GM18858 (cell line): ENCODE data around the gene BORCS8.
"Not testable (repeated sequence)": the region's sequence is repeated elsewhere in the genome, so short reads cannot be mapped to it uniquely, and the experiment has no call there.

Experiments used
- ATAC-seq: cut with Tn5 transposase; IDR thresholded peaks from one replicate; pipeline ENCODE4 v1.9.1; 2021; ENCODE audit not compliant: unreplicated experiment

The BORCS8 gene

GRCh38 chr19:19181488-19181998, 10.4 kb downstream of the BORCS8 start:
- ATAC-seq, result no peak

DNA sequence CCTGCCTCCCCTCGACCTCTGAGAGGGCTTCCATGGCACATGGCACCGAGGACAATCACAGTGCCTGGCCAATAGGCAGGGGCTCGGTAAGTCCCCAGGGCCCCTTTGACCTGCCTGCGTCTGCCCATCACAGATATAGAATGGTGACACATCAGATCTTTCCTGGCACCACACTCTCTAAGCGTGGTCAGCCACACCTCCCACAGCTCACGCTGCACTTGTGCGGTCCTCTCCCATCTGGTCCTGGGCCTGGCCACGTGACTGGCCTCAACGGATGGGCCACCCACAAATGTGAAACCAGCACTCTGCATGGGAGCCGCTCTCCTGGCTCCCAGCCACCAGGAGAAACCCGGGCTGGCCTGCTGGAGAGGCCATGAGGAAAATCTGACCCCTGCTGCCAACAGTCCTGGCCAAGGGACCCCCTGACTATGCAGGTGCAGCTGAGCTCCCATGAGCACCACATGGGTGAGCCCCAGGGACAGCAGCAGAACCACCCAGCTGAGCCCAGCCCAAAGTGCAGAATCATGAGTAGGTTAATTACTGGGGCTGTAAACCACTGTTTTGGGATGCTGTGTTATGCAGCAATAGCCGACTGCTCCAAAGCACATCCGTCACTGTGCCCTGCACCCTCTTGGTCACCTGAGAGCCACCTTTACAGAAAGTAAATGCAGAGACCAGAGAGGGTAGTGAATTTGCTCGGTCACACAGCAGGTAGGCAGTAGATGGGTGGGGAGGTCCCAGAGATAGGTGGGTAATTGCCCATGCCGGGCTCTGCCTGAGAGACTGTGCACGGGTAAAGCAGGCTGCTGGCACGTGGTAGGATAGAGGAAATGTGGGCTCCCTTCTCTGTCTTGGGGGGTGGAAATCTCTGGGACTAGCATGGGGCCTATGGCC, 12.2 kb downstream of the BORCS8 start:
- ATAC-seq, result no peak

DNA sequence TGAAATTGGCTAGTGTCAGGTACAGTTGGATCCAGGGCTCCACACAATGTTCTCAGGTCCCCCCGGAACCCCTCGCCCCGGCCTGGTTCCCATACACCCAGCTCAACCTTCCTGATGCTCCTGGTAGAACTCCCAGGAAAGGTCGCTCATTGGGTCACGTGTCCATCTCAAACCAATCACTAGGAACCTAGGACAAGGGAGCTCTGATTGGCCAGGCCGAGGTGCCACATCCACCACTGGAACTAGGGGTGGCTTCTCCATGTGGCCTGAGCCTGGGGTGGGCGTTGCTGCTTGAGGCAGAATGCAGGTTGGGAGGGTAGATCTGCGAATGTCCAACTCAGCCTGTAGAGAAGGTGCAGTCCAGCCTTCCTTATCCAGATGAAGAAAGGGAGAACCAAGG, 15.0 kb downstream of the BORCS8 start:
- ATAC-seq, result no peak

DNA sequence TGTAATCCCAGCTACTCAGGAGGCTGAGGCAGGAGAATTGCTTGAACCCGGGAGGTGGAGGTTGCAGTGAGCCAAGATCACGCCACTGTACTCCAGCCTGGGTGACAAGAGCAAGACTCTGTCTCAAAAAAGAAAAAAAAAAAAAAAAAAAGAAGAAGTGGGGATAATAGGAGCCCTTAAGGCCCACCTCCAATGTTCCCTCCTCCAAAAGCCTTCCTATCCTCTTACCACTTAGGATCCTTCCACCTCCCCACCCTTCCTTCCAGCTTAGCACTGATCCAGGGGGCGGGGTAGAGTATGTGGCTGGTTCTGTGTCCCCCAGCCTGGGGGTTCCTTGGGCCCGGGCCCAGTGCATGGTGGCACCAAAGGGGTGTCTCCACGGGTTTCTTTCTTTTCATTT, 18.7 kb downstream of the BORCS8 start:
- not testable (repeated sequence) for ATAC-seq

- no peak for ATAC-seq
Observed at GRCh38 chr19:19171821-19172532, 20.0 kb downstream of the BORCS8 start.

- ATAC-seq, result no peak
Observed at GRCh38 chr19:19170873-19171672, 20.9 kb downstream of the BORCS8 start.

- peak; percentile 80 for ATAC-seq
Observed at GRCh38 chr19:19170053-19170872, 21.7 kb downstream of the BORCS8 start, which contains the start of gene MEF2B. Gene MEF2B, minus strand, starts transcription at chr19:19170263. Its CDS starts 19,528 bp downstream, at chr19:19150735.

GRCh38 chr19:19169236-19170052, 22.5 kb downstream of the BORCS8 start:
- ATAC-seq, result no peak

DNA sequence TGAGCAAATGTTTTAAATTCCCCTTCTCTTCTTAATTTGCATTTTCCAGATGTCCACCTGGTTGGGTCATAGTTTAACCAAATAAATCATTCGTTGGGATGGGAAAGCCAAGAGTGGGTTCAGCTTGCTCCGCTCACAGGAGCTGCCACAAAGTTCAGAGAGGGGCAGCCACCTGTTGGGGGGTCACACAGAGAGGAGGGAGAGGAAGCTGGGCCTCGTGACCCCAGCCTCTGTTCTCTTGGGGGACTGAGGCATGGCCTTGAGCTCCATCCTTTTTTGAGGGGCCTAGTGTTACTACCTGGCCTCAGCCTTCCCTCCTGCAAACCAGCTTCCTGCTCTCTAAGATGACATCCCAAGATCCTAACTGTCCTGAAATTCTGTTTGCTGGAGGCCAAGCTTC, 24.3 kb downstream of the BORCS8 start:
- no peak for ATAC-seq

DNA sequence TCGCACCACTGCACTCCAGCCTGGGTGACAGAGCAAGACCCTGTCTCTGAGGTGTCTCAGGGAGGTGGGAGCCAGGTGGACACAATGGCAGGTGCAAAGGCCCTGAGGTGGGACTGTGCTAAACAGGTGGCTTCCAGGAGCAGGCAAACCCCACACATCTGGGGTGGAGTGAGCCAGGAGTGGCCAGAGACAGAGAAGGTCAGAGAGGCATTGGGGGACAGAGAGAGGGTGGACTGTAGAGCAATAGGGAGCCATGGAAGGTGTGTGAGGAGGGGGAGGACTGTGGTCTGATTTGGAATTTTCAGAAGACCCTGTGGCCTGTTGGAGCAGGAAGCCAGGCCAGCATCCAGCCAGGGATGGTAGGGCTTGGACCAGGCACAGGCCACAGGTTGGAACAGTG, 26.6 kb downstream of the BORCS8 start:
- ATAC-seq, result no peak

DNA sequence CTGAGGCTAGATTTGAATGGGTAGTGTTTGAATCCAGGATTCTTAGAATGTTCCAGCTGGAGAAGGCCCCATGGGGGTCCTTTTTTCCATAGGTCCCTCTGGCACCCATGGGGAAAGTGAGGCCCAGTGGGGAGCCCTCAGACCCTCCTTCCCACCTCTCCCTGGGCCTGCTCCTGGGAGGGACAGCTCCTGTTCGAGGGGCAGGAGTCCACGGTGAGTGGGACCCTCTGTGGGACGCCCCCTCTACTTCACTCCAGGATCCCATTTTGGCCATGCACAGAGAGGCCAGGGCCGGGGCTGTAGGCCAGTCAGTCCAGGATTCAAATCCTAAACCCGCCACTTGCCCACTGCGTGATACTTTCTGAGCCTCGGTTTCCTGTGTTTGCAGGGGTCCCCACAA, 29.5 kb downstream of the BORCS8 start:
- ATAC-seq, result no peak

DNA sequence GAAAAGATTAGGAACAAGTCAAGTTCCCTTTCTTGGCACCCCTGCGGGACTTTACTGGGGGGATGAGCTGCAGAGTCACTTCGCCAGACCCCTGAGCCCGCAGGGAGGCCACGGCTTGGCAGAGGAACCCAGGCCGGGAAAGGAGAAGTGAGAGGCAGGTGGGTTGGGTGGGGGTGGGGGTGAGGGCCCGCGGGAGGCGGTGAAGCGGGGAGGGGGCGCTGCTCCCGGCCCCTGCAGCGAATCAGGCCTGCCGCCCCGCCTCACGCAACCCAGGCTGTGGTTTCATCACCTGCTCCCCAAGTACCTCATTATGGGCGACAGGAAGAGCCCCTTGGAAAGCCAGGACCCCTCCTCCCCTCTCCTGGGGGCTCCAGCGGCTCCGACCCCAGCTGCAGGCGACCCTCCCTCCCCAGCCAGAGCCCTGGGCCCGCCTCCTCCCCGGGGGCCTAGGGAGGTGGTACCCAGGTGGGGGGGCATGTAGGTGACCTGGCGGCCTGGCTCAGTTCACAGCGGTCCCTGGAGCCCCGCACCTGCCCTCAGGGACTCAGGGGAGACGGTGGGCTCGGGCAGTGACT, 31.4 kb downstream of the BORCS8 start:
- ATAC-seq, result no peak

GRCh38 chr19:19159534-19159933, 32.4 kb downstream of the BORCS8 start:
- ATAC-seq, result no peak

GRCh38 chr19:19157808-19158207, 34.1 kb downstream of the BORCS8 start:
- ATAC-seq, result no peak

DNA sequence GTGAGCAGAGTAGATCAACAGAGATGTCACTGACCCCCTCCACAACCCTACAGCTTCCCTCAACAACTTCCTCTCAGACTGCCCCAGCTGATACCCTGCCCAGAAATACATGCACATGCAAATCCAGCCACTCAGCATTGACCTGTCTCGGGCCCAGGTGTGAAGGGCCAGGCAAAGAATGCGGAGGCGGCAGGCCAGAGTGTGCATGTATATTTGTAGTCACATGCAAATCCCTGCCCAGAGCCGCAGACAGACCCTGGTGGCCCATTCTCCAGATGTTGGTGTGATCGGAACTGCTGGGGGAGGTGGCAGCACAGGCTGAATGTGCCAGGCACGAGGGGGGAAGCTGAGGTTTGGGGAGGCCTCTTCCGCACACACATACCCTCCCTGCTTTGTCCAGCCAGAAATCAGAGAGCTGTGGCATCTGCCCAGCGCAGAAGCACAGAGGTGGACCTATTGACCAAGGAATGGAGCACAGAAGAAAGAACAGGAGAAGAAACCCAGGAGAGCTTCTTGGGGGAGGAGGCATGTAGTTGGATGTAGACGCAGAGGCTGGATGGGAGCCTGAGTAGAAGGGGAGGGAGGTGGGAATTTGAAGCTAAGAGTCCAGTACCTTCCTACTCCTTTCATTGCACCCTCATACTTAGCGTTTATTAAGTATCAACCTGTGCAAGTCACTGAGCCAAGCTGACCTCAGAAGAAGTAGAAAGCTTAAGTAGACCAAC, 36.3 kb downstream of the BORCS8 start:
- ATAC-seq, result peak; percentile 58

DNA sequence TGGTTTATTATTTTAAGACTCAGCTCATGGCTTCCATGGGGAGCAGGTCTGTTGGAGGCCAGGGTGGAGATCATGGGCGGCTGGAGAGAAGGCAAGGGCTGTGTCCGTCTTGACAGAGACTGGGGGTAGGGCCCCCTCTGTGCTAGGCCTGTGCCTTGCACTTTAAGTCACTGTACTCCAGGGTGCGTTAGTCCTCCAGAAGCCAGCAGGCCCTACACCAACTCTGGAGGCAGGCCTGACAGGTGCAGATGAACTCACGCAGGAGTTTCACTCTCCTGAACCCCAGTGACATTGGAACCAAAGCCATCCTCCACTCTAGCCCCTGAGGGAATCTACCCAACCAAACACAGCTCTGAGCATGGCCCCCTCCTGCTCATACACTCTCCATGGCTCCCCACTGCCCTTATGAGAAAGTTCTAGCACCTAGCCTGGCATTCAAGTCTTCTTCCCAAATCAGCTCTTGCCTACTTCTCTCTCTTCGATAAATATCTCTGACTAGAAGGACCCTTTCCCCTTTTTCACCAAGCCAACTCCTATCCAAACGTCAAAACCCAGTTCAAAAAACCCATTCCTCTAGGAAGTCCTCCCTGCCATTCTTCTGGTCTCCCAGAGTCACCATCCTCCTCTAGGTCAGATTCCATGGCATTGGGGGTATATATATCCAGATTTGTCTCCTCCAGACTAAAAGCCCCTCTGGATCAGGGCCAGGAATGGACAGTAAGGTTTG, 37.0 kb downstream of the BORCS8 start:
- ATAC-seq, result no peak

- ATAC-seq, result no peak
Observed at GRCh38 chr19:19152668-19153384, 39.1 kb downstream of the BORCS8 start.
